HG02678 (cell line): ENCODE data around the gene CADM3.
A peak's percentile ranks its signal among the peaks of the same experiment; 100 is the strongest.

Experiments
- ATAC-seq: cut with Tn5 transposase; IDR thresholded peaks from one replicate; pipeline ENCODE4 v1.9.1; 2021; ENCODE audit warnings: mild to moderate bottlenecking, moderate library complexity; ENCODE audit not compliant: unreplicated experiment

Gene CADM3, protein sequence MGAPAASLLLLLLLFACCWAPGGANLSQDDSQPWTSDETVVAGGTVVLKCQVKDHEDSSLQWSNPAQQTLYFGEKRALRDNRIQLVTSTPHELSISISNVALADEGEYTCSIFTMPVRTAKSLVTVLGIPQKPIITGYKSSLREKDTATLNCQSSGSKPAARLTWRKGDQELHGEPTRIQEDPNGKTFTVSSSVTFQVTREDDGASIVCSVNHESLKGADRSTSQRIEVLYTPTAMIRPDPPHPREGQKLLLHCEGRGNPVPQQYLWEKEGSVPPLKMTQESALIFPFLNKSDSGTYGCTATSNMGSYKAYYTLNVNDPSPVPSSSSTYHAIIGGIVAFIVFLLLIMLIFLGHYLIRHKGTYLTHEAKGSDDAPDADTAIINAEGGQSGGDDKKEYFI

DNA sequence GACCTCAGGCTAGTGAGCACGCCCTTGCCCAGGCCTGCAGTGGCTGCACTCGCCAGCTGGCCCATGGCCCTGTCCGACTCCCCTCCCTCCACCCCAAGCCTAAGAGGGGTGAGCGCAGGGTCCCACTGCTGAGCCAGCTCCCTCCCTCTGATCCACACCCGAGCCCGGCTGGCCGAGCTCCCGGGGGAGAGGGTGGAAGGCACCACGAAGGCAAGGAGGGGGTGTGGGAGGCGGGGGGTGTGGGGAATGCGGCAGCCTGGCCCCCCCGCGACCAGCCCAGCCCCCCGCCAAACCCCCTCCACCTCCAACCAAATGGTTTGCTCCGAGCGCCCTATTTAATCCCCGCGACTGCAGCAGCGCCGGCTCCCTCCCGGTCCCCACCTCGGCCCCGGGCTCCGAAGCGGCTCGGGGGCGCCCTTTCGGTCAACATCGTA is at the start of gene CADM3:
Gene CADM3, plus strand, starts transcription at position 362 of the 434 bp plus-strand sequence. CDS start 151 bp downstream, outside the sequence.
- ATAC-seq, result no peak

GRCh38 chr1:159122005-159122621 is 49.3 kb upstream of the CADM3 start:
- ATAC-seq, result peak; percentile 84

DNA sequence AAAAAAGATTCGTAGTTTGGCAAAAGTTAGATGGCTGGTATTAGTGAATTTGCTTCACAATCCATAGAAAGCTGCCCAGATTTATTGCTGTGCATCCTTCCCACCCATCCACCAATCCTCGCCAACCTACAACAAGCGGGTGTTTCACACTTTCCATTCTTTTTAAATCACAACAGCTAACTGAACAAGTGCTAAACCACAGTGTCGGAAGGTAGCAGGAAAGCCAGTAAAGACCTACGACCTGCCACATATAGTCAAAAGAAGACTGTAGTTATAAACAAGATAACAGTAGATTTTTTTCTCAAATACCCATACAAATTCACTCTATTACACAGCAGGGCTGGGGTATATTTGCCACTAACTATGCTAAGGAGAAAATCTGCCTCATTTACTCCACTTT is 47.8 kb upstream of the CADM3 start:
- ATAC-seq, result no peak

DNA sequence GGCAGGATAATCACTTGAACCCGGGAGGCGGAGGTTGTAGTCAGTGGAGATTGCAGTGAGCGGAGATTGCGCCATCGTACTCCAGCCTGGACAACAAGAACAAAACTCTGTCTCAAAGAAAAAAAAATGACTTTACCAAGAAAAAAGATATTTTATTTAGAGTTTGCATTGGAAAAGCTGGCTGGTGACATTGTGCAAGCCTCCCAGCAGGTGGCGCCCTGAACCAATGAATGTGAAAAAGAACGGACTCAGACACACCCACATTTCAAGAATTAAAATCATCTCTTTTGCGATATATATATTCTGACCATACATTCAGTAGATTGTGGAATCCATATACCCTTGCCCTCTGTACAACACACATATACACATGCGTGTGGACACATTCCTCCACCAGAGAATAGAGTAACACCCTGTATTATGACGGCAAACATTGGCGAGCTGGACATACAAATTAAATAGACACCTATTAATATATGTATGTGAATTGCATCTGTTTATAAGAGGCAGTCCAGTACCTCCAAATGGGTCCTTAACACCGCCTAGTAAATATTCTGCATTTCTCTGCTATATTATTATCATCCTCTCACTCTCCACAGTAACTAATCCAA is 39.0 kb upstream of the CADM3 start:
- no peak for ATAC-seq

GRCh38 chr1:159140474-159140873 is 30.9 kb upstream of the CADM3 start:
- no peak for ATAC-seq

DNA sequence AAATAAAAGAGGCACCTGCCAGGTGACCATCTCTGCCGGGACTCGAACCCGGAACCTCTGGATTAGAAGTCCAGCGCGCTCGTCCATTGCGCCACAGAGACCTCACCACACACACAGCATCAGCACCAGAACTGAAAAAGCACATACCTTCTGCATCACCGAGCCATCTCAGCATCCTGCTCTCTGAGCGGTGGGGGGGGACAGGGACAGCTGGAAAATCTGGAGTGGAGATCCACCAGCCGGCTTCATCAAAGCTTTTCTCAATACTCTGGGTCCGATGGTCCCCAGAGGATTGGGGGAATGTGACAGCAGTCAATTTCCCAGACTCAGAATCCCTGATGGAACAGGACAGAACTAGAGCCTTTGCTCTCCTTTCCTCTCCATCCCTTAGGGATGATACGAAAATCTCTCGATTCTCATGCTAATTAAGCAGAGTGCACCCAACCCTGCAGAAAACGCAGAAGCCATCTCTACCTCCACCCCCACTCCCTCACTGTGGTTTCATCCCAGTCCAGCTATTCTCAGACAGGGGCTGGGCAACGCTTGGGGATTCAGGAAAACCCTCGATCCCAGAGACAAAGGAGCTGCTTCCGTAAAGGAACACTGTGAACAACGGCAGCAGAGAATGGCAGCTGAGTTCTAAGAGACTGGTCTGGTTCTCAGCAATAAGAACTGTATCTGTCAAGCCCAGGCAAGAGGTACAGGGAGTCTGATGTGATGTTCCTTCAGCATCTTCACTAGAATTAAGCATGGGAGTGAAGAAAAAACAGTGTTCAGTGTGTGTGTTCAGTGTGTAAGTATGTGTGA is 29.6 kb upstream of the CADM3 start:
- no peak for ATAC-seq

DNA sequence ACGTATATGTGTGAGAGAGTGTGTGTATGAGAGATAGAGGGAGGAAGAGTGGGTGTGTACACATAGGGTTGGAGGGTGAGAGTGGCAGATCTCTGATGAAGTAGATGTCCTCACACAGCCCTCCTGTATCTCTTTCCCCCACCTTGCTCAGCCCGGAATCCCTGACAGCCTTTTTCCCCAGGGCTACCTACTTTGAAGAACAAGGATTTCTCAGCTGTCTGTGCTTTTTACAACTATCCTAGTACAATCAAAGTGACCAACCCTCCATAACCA is 29.1 kb upstream of the CADM3 start:
- ATAC-seq, result no peak

- ATAC-seq, result no peak
These were observed 28.5 kb upstream of the CADM3 start for GRCh38 chr1:159142726-159143510.

DNA sequence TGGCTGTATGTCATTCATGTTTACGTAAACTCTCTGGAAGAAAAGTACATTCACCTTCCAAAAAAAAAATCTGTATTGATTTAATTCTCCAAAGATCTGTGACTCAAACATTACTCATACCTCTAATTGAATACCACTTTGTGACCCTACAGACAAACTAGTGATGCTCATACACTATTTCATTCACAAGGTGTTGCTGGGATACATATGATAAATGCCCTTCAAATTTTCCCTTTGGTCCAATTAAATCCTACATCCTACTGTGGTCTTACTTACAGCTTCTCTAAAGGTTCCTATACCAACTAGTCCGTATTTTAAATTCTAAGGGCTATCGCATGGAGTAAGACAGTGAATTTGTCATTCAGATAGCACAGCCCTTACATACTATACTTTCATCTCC is 26.8 kb upstream of the CADM3 start:
- ATAC-seq, result no peak

GRCh38 chr1:159146980-159147379 is 24.4 kb upstream of the CADM3 start:
- no peak for ATAC-seq

DNA sequence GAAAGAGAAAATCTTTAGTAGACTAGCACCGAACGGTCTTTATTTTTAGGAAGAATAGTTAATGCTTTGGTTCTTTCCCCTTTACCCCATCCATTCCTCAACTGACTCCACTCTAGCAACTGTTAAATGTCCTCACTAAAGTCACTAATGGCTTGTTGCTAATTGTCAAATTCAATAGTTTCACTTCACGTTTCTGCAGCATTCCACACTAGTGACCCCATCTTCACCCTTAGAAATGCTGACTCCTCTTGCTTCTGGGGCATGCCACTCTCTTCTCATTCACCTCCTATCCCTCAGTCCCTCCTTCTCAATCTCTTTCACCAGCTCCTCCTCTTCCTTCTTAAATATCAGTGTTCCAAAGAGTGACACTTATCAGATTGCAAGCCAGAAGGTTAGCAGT is 19.4 kb upstream of the CADM3 start:
- no peak for ATAC-seq

GRCh38 chr1:159161001-159161718 is 10.3 kb upstream of the CADM3 start:
- peak; percentile 98 for ATAC-seq

DNA sequence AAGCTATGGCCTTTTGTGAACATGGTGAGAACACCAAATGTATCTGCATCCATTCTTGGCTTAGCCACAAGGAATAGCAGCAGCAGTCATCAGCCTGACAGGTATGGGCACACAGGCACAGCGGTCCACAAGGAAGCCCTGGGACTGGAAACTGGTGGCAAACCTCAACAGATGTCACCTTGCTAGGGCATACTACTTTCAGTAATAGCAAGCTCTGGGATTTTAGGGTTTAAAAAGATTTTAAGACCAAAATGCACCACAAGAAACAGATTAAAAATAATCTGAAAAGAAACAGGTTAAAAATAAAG is 9.7 kb upstream of the CADM3 start:
- ATAC-seq, result no peak

DNA sequence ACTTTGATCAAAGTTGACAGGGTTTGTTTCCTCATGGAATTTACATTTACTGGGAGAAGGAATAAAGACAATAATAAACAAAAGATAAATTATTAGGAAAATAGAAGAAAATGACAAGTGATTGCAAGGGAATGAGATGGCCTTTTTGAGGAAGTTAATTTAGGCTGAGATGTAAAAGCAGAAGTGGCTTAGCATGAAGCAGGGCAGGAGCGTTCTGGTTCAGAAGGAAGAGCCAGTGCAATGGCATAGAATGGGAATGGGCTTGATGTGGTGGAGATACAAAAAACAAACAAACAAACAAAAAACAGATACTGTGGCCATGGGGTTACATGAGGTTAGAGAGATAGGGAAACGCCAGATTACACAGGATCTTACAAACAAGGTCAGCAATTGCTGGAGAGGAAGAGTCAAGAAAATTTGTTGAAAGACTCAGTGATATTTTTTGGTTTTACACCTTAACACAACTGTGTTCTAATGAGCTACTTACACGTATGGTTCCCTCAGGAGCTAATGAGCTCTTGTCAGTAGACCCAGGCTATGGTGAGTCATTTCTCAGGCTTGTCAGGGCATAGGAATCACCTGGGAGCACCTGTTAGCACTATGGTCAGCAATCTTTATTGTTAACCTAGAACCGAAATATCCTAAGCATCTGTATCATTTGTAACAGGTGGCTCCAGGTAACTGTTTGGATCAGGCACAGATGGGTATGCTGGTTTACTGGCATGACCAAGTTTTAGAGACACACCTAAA is 8.7 kb upstream of the CADM3 start:
- no peak for ATAC-seq

GRCh38 chr1:159163614-159164228 is 7.7 kb upstream of the CADM3 start:
- ATAC-seq, result no peak

GRCh38 chr1:159168043-159168442 is 3.4 kb upstream of the CADM3 start:
- no peak for ATAC-seq

DNA sequence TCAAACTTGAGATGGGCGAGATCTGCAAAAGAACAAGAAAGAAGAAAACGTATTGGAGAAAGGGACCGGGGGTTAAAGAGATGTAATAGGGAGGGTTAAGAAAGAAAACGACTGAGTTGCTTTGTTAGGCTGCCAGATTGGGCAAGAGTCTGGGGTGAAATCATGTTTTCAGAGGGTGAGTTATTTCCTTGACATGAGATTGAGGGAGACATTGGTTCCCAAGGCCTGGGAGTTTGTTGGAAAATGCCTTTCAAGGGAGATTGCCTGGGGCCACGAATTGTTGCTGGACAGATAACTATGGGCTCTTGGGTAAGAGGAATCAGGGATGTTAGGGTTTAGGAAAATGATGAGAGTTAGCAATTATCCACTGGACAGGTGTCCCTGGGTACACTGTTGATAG is 776 bp upstream of the CADM3 start:
- ATAC-seq, result no peak

- no peak for ATAC-seq
These were observed 480 bp downstream of the CADM3 start for GRCh38 chr1:159171688-159172501.
